Esophagus mucosa (tissue), 1 donor: Measurements from ENCODE around the gene PARK7. TPM values are rescaled to one million over a fixed set of nuclear protein-coding genes. Genes with fewer than 3 reads are reported as not detected.

ENCODE experiments used
- ATAC-seq: fragments of 200-7000 bp; cut with Tn5 transposase; one replicate; pipeline ENCODE4 v1.9.1; 2020
- total RNA-seq: library from RNA; stranded (reverse); gene quantifications from one replicate; pipeline ENCODE4 v1.2.4, GENCODE V29; 2023
- donor health status: DM: yes; HTN: yes; CAD: no.

PARK7 gene
- total RNA-seq, 1 donor from 2014 or later = 170 TPM

GRCh38 chr1:8011016-8011415 is 49.5 kb downstream of the PARK7 start:
- no peak for ATAC-seq

DNA sequence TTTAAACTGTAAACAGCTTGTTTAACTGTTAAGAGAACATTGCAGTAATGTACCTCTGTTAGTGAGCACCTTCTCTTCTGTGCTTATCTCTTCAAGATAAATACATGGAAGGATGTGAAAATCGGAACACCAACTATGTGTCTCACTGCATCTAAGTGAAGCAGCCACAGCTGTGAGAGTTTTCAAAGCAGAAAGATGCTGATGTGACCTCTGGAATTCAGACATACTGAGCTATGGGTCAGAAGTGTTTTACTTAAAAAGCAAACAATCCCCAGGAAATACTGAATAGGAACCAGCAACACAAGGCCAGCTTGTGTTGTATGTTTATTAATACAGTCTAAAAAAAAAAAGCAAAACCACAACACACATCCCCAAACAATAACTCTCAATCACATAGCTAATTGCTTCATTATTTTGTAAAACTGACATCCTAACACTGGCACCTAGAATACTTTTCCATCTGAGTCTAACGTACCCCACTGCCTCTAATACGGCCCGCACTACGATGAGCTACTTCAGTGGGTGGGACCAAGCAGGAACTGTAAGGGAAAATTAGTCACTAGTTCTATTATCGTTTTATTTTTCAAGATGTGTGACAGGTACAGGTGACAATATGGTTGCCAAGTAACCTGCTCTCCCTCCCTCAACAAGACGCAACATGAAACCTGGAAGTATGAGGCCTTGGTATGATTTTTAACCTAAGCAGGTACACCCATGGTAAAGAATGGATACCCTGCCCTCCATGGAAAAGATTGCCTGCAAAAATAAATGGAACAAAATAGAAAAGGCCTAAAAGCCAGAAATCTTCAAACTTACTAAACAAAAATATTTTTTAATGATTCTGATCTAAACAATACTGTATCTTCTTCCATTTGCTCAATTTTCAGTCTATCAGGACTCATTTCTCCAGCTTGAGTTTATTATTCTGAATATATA is 50.7 kb downstream of the PARK7 start:
- ATAC-seq = no peak

DNA sequence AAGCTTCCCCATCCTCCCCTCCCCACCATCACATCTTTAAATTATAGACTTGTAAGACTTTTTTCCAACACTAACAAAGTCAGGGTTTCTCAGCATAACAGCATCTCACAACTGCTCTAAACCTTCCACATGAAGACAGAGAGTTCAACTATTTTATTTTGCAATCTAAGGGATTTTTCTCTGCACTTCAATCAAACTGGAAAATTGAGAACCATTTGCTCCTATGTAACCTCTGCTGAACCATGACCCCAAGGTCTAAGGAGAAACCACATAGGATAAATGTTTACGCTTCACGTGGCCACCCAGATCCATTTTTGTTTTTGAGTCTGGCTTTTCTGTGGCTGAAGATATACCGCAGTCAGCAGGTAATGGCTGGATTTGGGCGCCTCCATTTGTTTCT is 51.4 kb downstream of the PARK7 start:
- no peak for ATAC-seq

- ATAC-seq = no peak
Measured at GRCh38 chr1:8013399-8013798, 51.9 kb downstream of the PARK7 start.

- no peak for ATAC-seq
Measured at GRCh38 chr1:8013800-8014199, 52.3 kb downstream of the PARK7 start.

DNA sequence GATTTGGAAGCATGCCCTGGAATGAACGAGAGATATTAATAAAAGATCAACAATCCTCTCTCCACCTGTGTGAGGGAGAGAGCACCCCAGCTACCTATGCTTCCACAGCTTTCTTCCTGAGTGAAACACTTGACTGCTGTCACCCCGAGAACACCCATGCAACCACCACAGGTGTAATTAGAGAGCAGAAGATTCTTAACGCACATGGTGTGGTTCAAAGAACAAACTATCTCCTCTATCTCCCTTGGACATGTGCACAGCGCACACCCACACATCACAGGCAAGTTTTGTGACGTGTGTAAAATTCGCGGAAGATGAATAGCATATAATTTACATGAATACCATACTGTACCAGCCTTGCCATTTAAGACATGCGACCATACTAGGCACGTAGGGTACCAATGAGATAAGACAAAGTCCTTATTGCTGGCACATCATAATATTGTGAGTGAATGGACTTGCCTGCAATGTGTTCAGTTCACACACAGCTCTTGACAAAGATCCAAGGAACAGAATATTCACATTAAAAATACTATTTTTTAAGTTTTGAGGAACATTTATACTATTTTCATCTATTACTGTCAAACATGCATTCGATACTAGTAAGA is 53.0 kb downstream of the PARK7 start:
- no peak for ATAC-seq

GRCh38 chr1:8015036-8015808 is 53.7 kb downstream of the PARK7 start:
- ATAC-seq = peak; percentile 62

DNA sequence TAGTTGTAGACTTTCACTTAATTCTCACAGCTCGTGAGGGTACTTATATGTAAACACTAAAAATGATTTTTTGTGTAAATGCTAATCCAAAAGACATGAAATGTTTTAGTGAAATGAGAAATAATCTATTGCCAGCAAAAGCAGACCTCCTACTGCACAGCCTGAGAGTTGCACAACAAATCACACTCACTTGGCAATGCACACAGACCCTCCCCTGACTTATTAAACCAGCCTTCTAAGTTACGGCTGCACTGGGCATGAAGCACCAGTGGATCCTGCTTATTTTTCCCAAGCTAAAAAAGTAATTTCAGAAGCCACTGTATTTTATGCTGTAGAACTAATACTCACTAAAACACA is 54.3 kb downstream of the PARK7 start:
- no peak for ATAC-seq

GRCh38 chr1:8016210-8016894 is 54.8 kb downstream of the PARK7 start:
- no peak for ATAC-seq

DNA sequence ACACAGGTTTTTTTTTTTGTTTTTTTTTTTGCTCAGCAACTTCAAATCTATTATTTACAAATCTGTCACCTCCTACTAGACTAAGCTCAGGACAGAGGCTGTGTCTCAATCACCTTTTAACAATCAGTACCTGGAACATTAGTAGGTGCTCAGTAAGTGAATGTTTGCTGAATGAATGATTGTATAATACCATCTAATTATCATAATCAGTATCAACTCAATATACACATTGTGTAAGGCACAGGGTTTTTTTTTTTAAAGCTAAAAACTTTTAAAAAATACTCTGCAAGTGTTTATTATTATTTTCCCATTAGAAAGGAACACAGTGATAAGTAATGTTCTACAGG is 55.4 kb downstream of the PARK7 start:
- ATAC-seq = no peak

- peak; percentile 61 for ATAC-seq
Measured at GRCh38 chr1:8017495-8018197, 56.1 kb downstream of the PARK7 start.

- ATAC-seq = no peak
Measured at GRCh38 chr1:8018492-8019228, 57.1 kb downstream of the PARK7 start.

DNA sequence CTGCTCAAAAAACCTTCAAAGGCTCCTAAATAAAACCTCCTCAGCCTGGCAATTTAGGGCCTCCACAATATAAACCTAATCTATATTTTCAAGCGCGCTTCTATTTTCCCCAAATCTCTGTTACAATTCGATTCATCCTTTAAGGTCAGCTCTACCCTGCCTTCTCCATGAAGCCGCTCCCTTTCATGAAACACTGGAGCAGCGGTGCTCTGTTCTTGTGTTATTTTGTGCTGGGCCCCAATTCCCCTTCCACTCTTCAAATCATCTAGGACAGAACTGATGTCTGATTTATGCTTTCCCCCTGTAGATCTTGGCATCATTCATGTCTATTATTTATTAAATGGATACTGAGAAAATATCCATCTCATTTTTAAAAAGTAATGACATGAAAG is 57.7 kb downstream of the PARK7 start:
- no peak for ATAC-seq

GRCh38 chr1:8020032-8020431 is 58.5 kb downstream of the PARK7 start:
- peak; percentile 73 for ATAC-seq

- no peak for ATAC-seq
Measured at GRCh38 chr1:8021676-8022266, 60.3 kb downstream of the PARK7 start.

GRCh38 chr1:8022395-8023286 is 61.1 kb downstream of the PARK7 start:
- no peak for ATAC-seq

DNA sequence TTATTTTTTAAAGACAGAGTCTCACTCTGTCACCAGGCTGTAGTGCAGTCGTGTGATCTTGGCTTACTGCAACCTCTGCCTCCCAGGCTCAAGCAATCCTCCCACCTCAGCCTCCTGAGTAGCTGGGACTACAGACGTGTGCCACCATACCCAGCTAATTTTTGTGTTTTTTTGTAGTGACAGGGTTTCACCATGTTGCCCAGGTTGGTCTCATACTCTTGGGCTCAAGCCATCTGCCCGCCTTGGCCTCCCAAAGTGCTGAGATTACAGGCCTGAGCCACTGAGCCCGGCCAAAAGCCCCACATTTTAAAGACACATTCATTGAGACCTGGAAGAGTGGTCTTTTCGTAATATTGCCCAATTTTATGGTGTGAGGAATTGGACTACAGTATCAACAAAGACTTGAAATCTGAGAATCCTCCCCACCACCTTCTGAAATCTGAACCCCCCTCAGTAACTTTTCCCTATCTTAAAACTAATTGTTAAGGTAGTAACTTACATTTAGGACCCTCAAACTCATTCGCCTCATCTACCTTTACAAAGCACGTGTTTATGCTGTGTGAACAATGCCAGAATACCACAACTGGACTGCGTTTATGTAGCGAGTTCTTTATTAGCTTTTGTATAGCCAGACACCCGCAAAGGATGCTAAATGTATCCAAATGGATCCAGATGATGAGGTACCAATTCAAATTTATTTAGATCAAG is 61.9 kb downstream of the PARK7 start:
- no peak for ATAC-seq

GRCh38 chr1:8023995-8024313 is 62.4 kb downstream of the PARK7 start:
- ATAC-seq = no peak

- no peak for ATAC-seq
Measured at GRCh38 chr1:8024329-8024728, 62.8 kb downstream of the PARK7 start.
